Stimulated activated CD8-positive, alpha-beta memory T cell treated with anti-CD3 and anti-CD28 coated beads, Interleukin-12 subunit alpha, Interleukin-12 subunit beta, amount 100 ng/mL, for 4 hours (primary cell): Measurements from ENCODE around the gene STOML1.
A peak's percentile ranks its signal among the peaks of the same experiment; 100 is the strongest.

Experiments used
- DNase-seq: peaks from one replicate; pipeline ENCODE4 v3.0.0-alpha.2; 2020; ENCODE audit warnings: low read depth

STOML1 gene

GRCh38 chr15:73991726-73992593 is at the start of gene STOML1:
TSS of gene STOML1 (minus strand) at chr15:73992295. CDS start at chr15:73992223, 72 bp downstream.
- peak; percentile 92 for DNase-seq

- DNase-seq: no peak
Observed at GRCh38 chr15:74041311-74041756, 49.2 kb upstream of the STOML1 start.

GRCh38 chr15:74040109-74040850 is 48.2 kb upstream of the STOML1 start:
- DNase-seq: no peak

GRCh38 chr15:74039656-74040010 is 47.5 kb upstream of the STOML1 start:
- DNase-seq: no peak

GRCh38 chr15:74038707-74039655 is 46.9 kb upstream of the STOML1 start:
- DNase-seq: no peak

GRCh38 chr15:74037171-74038117 is 45.3 kb upstream of the STOML1 start:
- no peak for DNase-seq

GRCh38 chr15:74036271-74037170 is 44.4 kb upstream of the STOML1 start:
- DNase-seq: no peak

GRCh38 chr15:74035121-74036017 is 43.3 kb upstream of the STOML1 start:
- DNase-seq: no peak

GRCh38 chr15:74034206-74034755 is 42.2 kb upstream of the STOML1 start:
- DNase-seq: no peak

GRCh38 chr15:74032606-74033561 is 40.8 kb upstream of the STOML1 start:
- DNase-seq: no peak

- no peak for DNase-seq
Observed at GRCh38 chr15:74032046-74032445, 40.0 kb upstream of the STOML1 start.

- DNase-seq: no peak
Observed at GRCh38 chr15:74028646-74029045, 36.6 kb upstream of the STOML1 start.

GRCh38 chr15:74027688-74028087 is 35.6 kb upstream of the STOML1 start:
- DNase-seq: no peak

GRCh38 chr15:74025436-74025835 is 33.3 kb upstream of the STOML1 start:
- no peak for DNase-seq

- no peak for DNase-seq
Observed at GRCh38 chr15:74024687-74025086, 32.6 kb upstream of the STOML1 start.

- no peak for DNase-seq
Observed at GRCh38 chr15:74022706-74023470, 30.8 kb upstream of the STOML1 start.

GRCh38 chr15:74019734-74020133 is 27.6 kb upstream of the STOML1 start:
- DNase-seq: no peak
